ENCODE results near the gene ADAM8.

ADAM8 gene

GRCh38 chr10:133264461-133264860, 12.2 kb downstream of the ADAM8 start:
- peaks cover 22% of the 10 kb centered on the region for H3K4me1 Mint-ChIP-seq
- H3K27ac Mint-ChIP-seq, result no peak overlapping the region
- H3K4me3 Mint-ChIP-seq, result no peak overlapping the region
- peaks cover 10% of the 10 kb centered on the region for H3K27me3 Mint-ChIP-seq (ENCODE audit: low read depth, poor library complexity)
- DNase-seq, result no peak
- no peak for TF ChIP-seq CTCF (IDR thresholded peaks at IDR 0.05)
- H3K9me3 Mint-ChIP-seq, result no peaks in the 10 kb centered on the region
- no peaks in the 10 kb centered on the region for H3K36me3 Mint-ChIP-seq (ENCODE audit: low read depth)

- DNase-seq, result no peak
- H3K4me3 Mint-ChIP-seq, result peak overlapping the region; percentile 30
- peaks cover 14% of the 10 kb centered on the region for H3K27me3 Mint-ChIP-seq (ENCODE audit: low read depth, poor library complexity)
- peaks cover 27% of the 10 kb centered on the region for H3K4me1 Mint-ChIP-seq
- no peak overlapping the region for H3K27ac Mint-ChIP-seq
- TF ChIP-seq CTCF (IDR thresholded peaks at IDR 0.05), result no peak
- no peaks in the 10 kb centered on the region for H3K36me3 Mint-ChIP-seq (ENCODE audit: low read depth)
- no peaks in the 10 kb centered on the region for H3K9me3 Mint-ChIP-seq
Observed at GRCh38 chr10:133263674-133264073, 13.0 kb downstream of the ADAM8 start.

- DNase-seq, result no peak
- peaks cover 14% of the 10 kb centered on the region for H3K27me3 Mint-ChIP-seq (ENCODE audit: low read depth, poor library complexity)
- no peaks in the 10 kb centered on the region for H3K36me3 Mint-ChIP-seq (ENCODE audit: low read depth)
- TF ChIP-seq CTCF (IDR thresholded peaks at IDR 0.05), result no peak
- H3K4me3 Mint-ChIP-seq, result peak overlapping the region; percentile 76
- H3K4me1 Mint-ChIP-seq, result peaks cover 28% of the 10 kb centered on the region
- H3K27ac Mint-ChIP-seq, result no peak overlapping the region
- H3K9me3 Mint-ChIP-seq, result no peaks in the 10 kb centered on the region
Observed at GRCh38 chr10:133262696-133263095, 14.0 kb downstream of the ADAM8 start.

- DNase-seq, result peak; percentile 89
- Mint-ChIP-seq H3K4me3 (peak overlapping the region; percentile 76), H3K4me1 (peaks cover 37% of the 10 kb centered on the region), H3K36me3 (ENCODE audit: low read depth) (no peaks in the 10 kb centered on the region), H3K27ac (no peak overlapping the region), H3K9me3 (no peaks in the 10 kb centered on the region), H3K27me3 (ENCODE audit: low read depth, poor library complexity) (peaks cover 14% of the 10 kb centered on the region)
- TF ChIP-seq CTCF (IDR thresholded peaks at IDR 0.05), result no peak
Observed at GRCh38 chr10:133261726-133262325, 14.8 kb downstream of the ADAM8 start.

GRCh38 chr10:133260895-133261725, 15.6 kb downstream of the ADAM8 start:
- peaks cover 13% of the 10 kb centered on the region for H3K27me3 Mint-ChIP-seq (ENCODE audit: low read depth, poor library complexity)
- DNase-seq, result peak; percentile 50
- TF ChIP-seq CTCF (IDR thresholded peaks at IDR 0.05), result no peak
- no peaks in the 10 kb centered on the region for H3K36me3 Mint-ChIP-seq (ENCODE audit: low read depth)
- peak overlapping the region; percentile 73 for H3K4me3 Mint-ChIP-seq
- H3K27ac Mint-ChIP-seq, result peak overlapping the region; percentile 69
- no peaks in the 10 kb centered on the region for H3K9me3 Mint-ChIP-seq
- peaks cover 38% of the 10 kb centered on the region for H3K4me1 Mint-ChIP-seq
